22Rv1 (cell line): ENCODE data around the gene SERP2.

Experiments
- H3K27ac ChIP-seq: fragments of 450-650 bp; 2 replicates; pipeline ENCODE4 v1.5.1; 2017
- ZFX ChIP-seq: fragments of 450-650 bp; IDR thresholded peaks from 2 replicates; pipeline ENCODE4 v1.6.1; 2017; ENCODE audit warnings: antibody characterized with exemption, borderline replicate concordance
- TF ChIP-seq, protein P1 (sequence below): fragments of 450-650 bp; IDR thresholded peaks from 2 replicates; pipeline ENCODE4 v1.5.1; 2017; ENCODE audit warnings: mild to moderate bottlenecking

The SERP2 gene

GRCh38 chr13:44396701-44397580 is 23.3 kb downstream of the SERP2 start:
- TF ChIP-seq ZFX, result no peak
- TF ChIP-seq, protein P1, sequence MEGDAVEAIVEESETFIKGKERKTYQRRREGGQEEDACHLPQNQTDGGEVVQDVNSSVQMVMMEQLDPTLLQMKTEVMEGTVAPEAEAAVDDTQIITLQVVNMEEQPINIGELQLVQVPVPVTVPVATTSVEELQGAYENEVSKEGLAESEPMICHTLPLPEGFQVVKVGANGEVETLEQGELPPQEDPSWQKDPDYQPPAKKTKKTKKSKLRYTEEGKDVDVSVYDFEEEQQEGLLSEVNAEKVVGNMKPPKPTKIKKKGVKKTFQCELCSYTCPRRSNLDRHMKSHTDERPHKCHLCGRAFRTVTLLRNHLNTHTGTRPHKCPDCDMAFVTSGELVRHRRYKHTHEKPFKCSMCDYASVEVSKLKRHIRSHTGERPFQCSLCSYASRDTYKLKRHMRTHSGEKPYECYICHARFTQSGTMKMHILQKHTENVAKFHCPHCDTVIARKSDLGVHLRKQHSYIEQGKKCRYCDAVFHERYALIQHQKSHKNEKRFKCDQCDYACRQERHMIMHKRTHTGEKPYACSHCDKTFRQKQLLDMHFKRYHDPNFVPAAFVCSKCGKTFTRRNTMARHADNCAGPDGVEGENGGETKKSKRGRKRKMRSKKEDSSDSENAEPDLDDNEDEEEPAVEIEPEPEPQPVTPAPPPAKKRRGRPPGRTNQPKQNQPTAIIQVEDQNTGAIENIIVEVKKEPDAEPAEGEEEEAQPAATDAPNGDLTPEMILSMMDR, result no peak
- no peak overlapping the region for H3K27ac ChIP-seq

GRCh38 chr13:44397766-44398223 is 24.2 kb downstream of the SERP2 start:
- TF ChIP-seq, protein P1, result no peak
- TF ChIP-seq ZFX, result no peak
- H3K27ac ChIP-seq, result no peak overlapping the region

GRCh38 chr13:44398606-44399005 is 25.0 kb downstream of the SERP2 start:
- TF ChIP-seq, protein P1, result no peak
- no peak for TF ChIP-seq ZFX
- H3K27ac ChIP-seq, result no peak overlapping the region

- TF ChIP-seq ZFX, result no peak
- TF ChIP-seq, protein P1, result no peak
Observed at GRCh38 chr13:44399074-44399473, 25.4 kb downstream of the SERP2 start.

GRCh38 chr13:44400736-44401135 is 27.1 kb downstream of the SERP2 start:
- TF ChIP-seq, protein P1, result no peak
- no peak for TF ChIP-seq ZFX
- no peak overlapping the region for H3K27ac ChIP-seq

More at GRCh38 chr13:44399074-44399473, 25.4 kb downstream of the SERP2 start:
- no peak overlapping the region for H3K27ac ChIP-seq

DNA sequence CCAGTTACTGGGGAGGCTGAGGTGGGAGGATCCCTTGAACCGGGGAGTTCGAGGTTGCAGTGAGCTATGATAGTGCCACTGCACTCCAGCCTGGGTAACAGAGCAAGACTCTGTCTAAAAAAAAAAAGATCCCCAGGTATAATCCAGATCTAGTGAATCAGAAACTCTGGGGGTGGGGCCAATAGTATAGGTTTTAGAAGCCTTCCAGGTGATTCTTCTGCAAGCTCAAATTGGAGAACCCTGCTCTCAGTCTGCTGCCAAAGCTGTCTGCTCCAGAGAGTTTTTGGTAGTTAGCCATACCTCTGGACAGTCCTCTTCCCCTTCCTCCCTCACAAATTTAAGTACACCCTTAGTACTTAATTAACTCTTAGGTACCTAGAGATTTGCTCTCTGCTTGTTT is 28.0 kb downstream of the SERP2 start:
- TF ChIP-seq, protein P1, result no peak
- no peak for TF ChIP-seq ZFX
- no peak overlapping the region for H3K27ac ChIP-seq

- no peak for TF ChIP-seq ZFX
- TF ChIP-seq, protein P1, result no peak
- H3K27ac ChIP-seq, result no peak overlapping the region
Observed at GRCh38 chr13:44402899-44403445, 29.3 kb downstream of the SERP2 start.
